RPMI8226 (cell line): ENCODE results near the gene RYR1.
"Not testable (repeated sequence)": the region's sequence is repeated elsewhere in the genome, so short reads cannot be mapped to it uniquely, and the experiment has no call there.

ENCODE experiments used
- DNase-seq: peaks from one replicate; pipeline ENCODE4 v3.0.0-alpha.2; 2015

RYR1 gene

GRCh38 chr19:38496116-38496515, 62.6 kb downstream of the RYR1 start:
- no peak for DNase-seq

DNA sequence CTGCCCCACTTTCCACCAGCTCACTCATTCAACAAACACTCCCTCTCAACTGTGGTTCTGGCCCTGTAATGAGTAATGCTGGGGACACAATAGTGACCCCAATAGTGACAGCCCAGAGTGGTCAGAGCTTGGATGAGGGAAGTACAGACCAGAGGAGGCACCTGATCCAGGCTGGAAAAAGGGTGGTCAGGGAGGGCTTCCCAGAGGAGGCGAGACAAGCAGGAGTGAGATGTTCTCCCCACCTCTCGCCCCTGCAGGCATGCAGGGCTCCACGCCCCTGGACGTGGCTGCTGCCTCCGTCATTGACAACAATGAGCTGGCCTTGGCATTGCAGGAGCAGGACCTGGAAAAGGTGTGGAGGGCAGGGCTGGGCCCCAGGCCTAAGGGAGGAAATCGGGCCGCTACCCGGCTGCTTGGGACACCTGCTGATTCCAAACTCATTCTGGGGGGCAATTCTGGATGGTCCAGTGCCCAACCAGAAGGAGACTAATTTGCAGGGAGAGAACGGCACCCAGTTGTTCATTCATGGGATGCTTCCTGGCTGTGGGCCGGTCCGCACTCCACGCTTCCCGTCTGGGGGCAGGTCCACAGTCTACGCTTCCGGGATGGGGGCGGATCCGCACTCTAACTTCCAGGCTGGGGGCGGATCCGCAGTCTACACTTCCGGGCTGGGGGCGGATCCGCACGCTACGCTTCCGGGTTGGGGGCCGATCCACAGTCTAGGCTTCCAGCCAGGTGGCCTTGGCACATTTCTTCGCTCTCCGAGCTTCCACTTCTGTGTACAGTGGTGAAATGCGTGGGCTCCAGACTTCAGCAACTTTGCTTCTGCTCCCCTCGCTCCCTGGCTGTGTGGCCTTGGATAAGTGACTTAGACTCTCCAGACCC, 63.4 kb downstream of the RYR1 start:
- DNase-seq, result no peak

GRCh38 chr19:38497907-38498306, 64.4 kb downstream of the RYR1 start:
- DNase-seq, result no peak

GRCh38 chr19:38499532-38499931, 66.0 kb downstream of the RYR1 start:
- no peak for DNase-seq

- DNase-seq, result no peak
These were observed 67.0 kb downstream of the RYR1 start for GRCh38 chr19:38500450-38500849.

DNA sequence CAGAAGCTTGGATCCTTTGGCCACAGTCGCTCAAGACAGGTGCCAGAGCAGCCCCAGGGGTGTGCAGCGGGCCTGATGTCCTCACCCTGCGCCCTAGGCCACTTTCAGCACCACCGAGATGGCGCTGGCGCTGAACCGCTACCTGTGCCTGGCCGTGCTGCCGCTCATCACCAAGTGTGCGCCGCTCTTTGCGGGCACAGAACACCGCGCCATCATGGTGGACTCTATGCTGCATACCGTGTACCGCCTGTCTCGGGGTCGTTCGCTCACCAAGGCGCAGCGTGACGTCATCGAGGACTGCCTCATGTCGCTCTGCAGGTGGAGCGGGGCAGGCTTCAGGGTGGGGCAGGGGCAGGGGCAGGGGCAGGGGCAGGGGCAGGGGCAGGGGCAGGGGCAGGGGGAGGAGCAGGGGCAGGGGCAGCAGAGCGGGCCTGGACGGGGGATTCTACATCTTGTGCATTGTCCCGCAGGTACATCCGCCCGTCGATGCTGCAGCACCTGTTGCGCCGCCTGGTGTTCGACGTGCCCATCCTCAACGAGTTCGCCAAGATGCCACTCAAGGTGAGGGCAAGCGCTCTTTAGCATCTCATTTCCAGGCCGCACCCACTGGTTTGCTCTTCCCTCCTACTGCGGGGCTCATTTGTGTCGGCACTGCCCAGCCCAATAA, 69.1 kb downstream of the RYR1 start:
- DNase-seq, result no peak

- no peak for DNase-seq
These were observed 69.6 kb downstream of the RYR1 start for GRCh38 chr19:38503077-38503410.

DNA sequence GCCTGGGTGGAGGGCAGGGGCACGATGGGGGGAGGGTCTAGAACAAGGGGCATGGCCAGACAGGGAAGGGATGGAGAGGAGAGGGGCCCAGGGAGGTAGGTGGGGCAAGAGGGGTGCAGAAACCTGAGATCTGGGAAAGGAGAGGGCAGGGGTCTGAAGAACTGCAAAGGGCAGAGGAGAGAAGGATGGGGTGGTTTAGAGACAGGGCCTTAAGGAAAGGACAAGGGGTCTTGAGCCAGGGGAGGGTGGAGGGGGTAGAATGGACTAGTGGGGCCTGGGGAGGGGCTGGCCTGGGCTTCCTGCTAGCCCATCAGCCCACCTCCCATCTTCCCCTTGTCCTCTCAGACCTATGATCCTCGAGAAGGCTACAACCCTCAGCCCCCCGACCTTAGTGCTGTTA, 72.5 kb downstream of the RYR1 start:
- no peak for DNase-seq

DNA sequence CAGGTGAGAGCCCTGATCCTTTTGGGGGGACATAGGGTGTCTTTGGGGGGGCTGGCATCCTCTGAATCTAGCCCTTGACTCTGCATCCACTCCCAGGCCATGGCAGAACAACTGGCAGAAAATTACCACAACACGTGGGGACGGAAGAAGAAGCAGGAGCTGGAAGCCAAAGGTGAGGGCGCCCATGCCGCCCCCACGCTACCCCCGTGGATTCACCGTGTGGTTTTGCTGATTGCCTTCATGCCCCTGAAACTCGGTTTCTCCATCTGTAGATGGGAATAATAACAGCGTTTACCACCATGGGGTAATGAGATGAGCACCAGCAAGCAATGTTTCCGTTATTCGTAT, 72.9 kb downstream of the RYR1 start:
- DNase-seq, result no peak

GRCh38 chr19:38506723-38507550, 73.4 kb downstream of the RYR1 start:
- DNase-seq, result peak; percentile 88

GRCh38 chr19:38507551-38508127, 74.1 kb downstream of the RYR1 start:
- no peak for DNase-seq

DNA sequence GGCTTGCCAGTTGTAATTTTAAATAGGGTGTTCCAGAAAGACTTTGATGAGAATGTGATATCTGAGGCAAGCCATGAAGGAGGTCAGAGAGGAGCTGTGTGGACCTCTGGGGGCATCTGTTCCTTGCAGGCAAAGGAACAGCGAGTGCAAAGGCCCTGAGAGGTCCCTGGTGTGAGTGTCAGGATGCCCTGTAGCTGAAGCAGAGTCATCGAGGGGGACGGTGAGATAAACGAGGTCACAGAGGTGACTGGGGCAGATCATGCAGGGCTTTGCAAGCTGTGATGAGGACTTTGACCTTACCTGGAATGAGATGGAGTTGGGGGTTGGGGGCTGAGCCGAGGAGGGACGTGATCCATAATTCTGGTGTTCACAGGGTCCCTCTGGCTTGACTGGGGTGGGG, 75.0 kb downstream of the RYR1 start:
- DNase-seq, result no peak

DNA sequence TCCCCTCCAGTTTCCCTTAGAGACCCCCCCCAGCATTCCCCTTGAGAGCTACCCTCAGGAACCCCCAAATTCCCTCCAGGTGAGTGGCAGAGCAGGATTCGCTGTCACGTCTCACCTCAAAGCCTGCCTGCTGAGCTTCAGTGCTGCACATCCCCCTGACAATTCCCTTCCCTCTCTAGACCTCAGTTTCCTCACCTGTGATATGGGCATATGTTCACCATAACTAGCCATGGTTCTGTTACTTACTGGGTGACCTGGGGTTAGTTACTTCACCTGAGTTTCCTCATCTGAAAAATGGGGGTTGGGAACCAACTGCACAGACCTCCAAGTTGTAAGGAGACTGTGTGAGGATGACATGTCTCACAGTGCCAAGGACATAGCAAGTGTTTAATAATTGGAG, 75.5 kb downstream of the RYR1 start:
- no peak for DNase-seq

DNA sequence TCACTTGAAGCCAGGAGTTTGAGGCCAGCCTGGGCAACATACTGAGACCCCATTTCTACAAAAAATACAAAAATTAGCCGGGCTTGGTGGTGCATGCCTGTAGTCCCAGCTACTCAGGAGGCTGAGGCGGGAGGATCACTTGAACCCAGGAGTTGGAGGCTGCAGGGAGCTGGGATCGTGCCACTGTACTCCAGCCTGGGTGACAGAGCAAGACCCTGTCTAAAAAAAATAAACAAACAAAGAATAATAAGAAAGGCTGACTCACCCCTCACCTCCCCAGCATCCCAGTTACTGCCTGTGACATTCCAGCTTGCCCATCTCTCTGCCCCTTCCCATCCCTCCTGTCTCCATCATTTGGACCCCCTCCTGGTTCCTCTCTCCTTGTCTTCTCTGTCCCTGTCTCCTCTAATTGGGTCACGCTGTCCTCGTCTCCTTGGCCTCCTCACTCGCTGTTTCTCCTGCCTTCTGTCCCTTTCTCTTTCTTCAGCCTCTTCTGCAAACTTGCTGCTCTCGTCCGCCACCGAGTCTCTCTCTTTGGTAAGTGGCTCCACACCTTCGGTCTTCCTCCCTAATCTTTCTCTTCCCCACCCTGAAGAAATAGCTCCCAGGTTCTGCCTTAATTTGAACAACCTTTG, 77.7 kb downstream of the RYR1 start:
- no peak for DNase-seq

- no peak for DNase-seq
These were observed 78.8 kb downstream of the RYR1 start for GRCh38 chr19:38512277-38512676.

DNA sequence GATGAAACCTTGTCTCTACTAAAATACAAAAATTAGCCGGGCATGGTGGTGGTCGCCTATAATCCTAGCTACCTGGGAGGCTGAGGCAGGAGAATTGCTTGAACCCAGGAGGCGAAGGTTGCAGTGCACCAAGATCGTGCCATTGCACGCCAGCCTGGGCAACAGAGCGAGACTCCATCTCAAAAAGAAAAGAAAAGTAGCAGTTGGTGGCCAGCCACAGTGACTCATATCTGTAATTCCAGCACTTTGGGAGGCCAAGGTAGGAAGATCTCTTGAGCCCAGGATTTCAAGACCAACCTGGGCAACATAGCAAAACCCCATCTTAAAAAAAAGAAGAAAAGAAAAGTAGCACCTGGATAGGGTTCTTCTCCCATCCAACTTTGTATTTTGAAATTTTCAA, 79.7 kb downstream of the RYR1 start:
- not testable (repeated sequence) for DNase-seq

GRCh38 chr19:38513762-38514167, 80.3 kb downstream of the RYR1 start:
- no peak for DNase-seq

DNA sequence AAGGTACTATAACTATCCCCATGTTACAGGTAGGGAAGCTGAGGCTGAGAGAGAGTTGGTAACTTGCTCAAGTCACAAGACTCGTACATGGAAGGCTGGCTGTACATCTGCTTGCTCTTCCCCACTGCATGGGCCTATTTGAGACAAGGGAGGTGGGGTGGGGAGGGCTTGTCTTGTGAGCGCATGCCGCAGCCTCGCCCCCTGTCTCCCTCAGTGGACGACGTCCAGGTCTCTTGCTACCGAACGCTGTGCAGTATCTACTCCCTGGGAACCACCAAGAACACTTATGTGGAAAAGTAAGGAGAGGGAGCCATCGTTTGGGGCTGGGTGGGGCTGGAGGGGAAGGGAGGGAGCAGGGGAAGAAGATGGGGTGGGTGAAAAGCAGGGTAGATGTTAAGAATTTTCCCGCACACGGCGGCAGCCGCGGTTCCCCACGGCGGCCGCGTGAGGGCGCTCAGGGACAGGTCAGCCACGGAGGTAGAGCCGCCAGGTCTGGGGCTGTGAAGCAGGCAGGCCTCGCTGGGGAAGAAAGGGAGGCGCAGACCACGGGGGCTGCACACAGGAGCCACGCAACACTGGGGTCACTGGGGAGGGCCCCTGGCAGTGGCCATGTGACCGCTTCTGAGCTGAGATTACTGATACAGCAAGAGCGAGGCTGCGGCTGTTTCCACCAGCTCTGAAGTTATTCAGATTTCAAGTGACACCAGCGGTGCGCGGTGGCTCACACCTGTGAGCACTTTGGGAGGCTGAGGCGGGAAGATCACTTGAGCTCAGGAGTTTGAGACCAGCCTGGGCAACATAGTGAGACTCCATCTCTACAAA, 81.5 kb downstream of the RYR1 start:
- DNase-seq, result peak; percentile 55

- no peak for DNase-seq
These were observed 82.4 kb downstream of the RYR1 start for GRCh38 chr19:38515896-38516295.

- DNase-seq, result no peak
These were observed 83.3 kb downstream of the RYR1 start for GRCh38 chr19:38516802-38517201.

GRCh38 chr19:38517321-38517720, 83.8 kb downstream of the RYR1 start:
- no peak for DNase-seq

DNA sequence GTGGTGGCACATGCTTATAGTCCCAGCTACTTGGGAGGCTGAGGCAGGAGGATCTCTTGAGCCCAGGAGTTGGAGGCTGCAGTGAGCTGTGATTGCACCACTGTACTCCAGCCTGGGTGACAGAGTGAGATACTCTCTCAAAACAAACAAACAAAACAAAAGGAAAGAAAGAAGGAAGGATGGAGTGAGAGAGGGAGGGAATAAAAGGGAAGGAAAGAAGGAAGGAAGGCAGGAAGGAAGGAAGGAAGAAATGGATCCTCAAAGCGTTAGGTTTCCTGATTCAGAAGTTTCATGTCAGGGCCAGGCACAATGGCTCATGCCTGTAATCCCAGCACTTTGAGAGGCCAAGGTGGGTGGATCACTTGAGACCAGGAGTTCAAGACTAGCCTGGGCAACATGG, 84.5 kb downstream of the RYR1 start:
- DNase-seq, result not testable (repeated sequence)
